ENCODE data around the gene FXYD7.
A peak's percentile ranks its signal among the peaks of the same experiment; 100 is the strongest.

The FXYD7 gene

DNA sequence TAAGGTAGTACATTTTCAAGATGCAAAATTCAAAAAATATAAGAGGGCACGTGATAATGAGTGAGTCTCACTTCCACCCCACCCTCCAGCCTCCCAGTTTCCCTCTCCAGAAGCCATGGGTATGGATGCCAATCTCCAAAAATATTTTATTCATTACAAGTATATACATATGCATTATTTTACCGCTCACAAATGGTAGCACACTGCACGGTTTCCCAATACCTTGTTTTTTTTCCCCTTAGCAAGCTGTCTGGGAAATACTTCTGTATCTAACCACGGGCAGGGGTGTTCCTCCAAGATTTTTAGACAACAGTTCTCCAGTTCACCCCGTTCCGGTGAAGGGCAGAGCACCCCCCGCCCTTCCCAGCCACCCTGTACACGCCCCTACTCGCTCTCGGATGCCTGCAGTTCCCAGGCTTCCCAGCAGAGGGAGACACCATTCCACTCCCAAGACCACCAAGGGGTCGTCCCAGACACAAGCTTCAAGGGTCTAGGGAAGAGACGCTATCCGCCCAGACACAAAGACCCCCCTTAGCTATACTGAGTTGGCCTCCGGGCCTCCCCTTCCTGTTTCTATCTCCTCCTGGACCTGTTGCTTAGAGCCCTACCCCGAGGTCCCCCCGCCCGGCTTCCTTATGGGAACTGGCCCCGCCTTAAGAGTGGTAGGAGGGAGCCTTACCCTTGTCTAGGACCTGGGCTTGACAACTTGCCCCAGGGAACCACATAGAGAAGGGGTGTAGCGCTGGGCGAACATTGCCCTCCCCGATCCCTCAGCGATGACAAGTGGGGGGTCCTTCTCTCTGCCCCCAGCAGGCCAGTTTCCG lies 28.5 kb upstream of the FXYD7 start (continued):
- TF ChIP-seq ZNF426 (tag by site-specific recombination; IDR thresholded peaks at IDR 0.05) (no peak), ZFP69B (tag by site-specific recombination; IDR thresholded peaks at IDR 0.05) (peak; percentile 42; the same call in 1 of the 2 replicates), KLF8 (tag by site-specific recombination; IDR thresholded peaks at IDR 0.05) (peak; percentile 93), SCRT1 (tag by site-specific recombination; IDR thresholded peaks at IDR 0.05; ENCODE audit: borderline replicate concordance) (peak; percentile 100), ZNF114 (tag by site-specific recombination; IDR thresholded peaks at IDR 0.05) (no peak), ZBTB21 (tag by site-specific recombination; IDR thresholded peaks at IDR 0.05) (peak; percentile 56; the same call in 1 of the 2 replicates), YY1 (tag by site-specific recombination; IDR thresholded peaks at IDR 0.05) (no peak), ZNF654 (tag by site-specific recombination; IDR thresholded peaks at IDR 0.05; ENCODE audit: low read depth) (peak; percentile 87), ZNF530 (tag by site-specific recombination; IDR thresholded peaks at IDR 0.05; ENCODE audit: low read depth) (no peak), ZNF2 (tag by site-specific recombination; IDR thresholded peaks at IDR 0.05) (peak; percentile 77; the same call in 1 of the 2 replicates), ZNF791 (tag by site-specific recombination; IDR thresholded peaks at IDR 0.05) (no peak), SP7 (tag by site-specific recombination; IDR thresholded peaks at IDR 0.05) (peak; percentile 75; the same call in 1 of the 2 replicates), ZBTB17 (tag by site-specific recombination; IDR thresholded peaks at IDR 0.05) (peak; percentile 67), ZNF629 (tag by site-specific recombination; IDR thresholded peaks at IDR 0.05) (peak; percentile 51), ZNF837 (tag by site-specific recombination; IDR thresholded peaks at IDR 0.05) (no peak), GLIS2 (tag by site-specific recombination; IDR thresholded peaks at IDR 0.05) (peak; percentile 79)
- TF ChIP-seq, protein P1, sequence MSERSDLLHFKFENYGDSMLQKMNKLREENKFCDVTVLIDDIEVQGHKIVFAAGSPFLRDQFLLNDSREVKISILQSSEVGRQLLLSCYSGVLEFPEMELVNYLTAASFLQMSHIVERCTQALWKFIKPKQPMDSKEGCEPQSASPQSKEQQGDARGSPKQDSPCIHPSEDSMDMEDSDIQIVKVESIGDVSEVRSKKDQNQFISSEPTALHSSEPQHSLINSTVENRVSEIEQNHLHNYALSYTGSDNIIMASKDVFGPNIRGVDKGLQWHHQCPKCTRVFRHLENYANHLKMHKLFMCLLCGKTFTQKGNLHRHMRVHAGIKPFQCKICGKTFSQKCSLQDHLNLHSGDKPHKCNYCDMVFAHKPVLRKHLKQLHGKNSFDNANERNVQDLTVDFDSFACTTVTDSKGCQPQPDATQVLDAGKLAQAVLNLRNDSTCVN (tag by site-specific recombination; optimal IDR thresholded peaks at IDR 0.05) = peak; percentile 32
- TF ChIP-seq, protein P2, sequence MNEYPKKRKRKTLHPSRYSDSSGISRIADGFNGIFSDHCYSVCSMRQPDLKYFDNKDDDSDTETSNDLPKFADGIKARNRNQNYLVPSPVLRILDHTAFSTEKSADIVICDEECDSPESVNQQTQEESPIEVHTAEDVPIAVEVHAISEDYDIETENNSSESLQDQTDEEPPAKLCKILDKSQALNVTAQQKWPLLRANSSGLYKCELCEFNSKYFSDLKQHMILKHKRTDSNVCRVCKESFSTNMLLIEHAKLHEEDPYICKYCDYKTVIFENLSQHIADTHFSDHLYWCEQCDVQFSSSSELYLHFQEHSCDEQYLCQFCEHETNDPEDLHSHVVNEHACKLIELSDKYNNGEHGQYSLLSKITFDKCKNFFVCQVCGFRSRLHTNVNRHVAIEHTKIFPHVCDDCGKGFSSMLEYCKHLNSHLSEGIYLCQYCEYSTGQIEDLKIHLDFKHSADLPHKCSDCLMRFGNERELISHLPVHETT (tag by site-specific recombination; IDR thresholded peaks at IDR 0.05) = peak; percentile 79
- TF ChIP-seq, protein P3, sequence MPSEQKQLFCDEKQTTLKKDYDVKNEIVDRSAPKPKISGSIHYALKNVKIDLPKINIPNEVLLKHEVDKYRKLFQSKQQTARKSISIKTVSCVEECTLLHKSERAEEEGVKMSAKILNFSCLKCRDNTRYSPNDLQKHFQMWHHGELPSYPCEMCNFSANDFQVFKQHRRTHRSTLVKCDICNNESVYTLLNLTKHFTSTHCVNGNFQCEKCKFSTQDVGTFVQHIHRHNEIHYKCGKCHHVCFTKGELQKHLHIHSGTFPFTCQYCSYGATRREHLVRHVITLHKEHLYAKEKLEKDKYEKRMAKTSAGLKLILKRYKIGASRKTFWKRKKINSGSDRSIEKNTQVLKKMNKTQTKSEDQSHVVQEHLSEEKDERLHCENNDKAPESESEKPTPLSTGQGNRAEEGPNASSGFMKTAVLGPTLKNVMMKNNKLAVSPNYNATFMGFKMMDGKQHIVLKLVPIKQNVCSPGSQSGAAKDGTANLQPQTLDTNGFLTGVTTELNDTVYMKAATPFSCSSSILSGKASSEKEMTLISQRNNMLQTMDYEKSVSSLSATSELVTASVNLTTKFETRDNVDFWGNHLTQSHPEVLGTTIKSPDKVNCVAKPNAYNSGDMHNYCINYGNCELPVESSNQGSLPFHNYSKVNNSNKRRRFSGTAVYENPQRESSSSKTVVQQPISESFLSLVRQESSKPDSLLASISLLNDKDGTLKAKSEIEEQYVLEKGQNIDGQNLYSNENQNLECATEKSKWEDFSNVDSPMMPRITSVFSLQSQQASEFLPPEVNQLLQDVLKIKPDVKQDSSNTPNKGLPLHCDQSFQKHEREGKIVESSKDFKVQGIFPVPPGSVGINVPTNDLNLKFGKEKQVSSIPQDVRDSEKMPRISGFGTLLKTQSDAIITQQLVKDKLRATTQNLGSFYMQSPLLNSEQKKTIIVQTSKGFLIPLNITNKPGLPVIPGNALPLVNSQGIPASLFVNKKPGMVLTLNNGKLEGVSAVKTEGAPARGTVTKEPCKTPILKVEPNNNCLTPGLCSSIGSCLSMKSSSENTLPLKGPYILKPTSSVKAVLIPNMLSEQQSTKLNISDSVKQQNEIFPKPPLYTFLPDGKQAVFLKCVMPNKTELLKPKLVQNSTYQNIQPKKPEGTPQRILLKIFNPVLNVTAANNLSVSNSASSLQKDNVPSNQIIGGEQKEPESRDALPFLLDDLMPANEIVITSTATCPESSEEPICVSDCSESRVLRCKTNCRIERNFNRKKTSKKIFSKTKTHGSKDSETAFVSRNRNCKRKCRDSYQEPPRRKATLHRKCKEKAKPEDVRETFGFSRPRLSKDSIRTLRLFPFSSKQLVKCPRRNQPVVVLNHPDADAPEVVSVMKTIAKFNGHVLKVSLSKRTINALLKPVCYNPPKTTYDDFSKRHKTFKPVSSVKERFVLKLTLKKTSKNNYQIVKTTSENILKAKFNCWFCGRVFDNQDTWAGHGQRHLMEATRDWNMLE (tag by site-specific recombination; conservative IDR thresholded peaks at IDR 0.05; ENCODE audit: low read depth) = 0 out of 2 replicates have a peak, but pooled peaks have one; percentile 23
